Measurements from ENCODE around the gene OSBPL10. TPM values are rescaled to one million over a fixed set of nuclear protein-coding genes. Genes with fewer than 3 reads are reported as not detected.

The OSBPL10 gene
- total and polyA plus RNA-seq, 8 donors, result 1.8 to 37.7 (median 5.9) TPM

GRCh38 chr3:31777092-31777491 is 204.0 kb downstream of the OSBPL10 start:
- intact Hi-C loops (cut with DNase I; ENCODE audit: low total_unique reads), result no loop called here
- no peak for DNase-seq
- WGBS, 5 donors, result 89 to 100% (median 97%) methylated on average over 1 of the region's 1 CpG

GRCh38 chr3:31776016-31776415 is 205.0 kb downstream of the OSBPL10 start:
- TF ChIP-seq POLR2A (IDR thresholded peaks at IDR 0.05), result no peak
- TF ChIP-seq POLR2AphosphoS5 (IDR thresholded peaks at IDR 0.05), result no peak
- no peak for TF ChIP-seq EP300 (IDR thresholded peaks at IDR 0.05)
- TF ChIP-seq CTCF (IDR thresholded peaks at IDR 0.05), result no peak
- no peaks in the 10 kb centered on the region for H3K4me1 ChIP-seq
- peaks cover 0 to 10% (median 2%) of the 10 kb centered on the region in 4 donors for H3K9me3 ChIP-seq
- intact Hi-C loops (cut with DNase I; ENCODE audit: low total_unique reads), result no loop called here
- no peak overlapping the region for H3K27ac ChIP-seq
- DNase-seq, result no peak
- no peaks in the 10 kb centered on the region for H3K27me3 ChIP-seq
- 80 to 88% (median 86%) methylated on average over 4 of the region's 4 CpGs for WGBS, 5 donors
- H3K36me3 ChIP-seq, result no peaks in the 10 kb centered on the region
- H3K4me3 ChIP-seq, result no peak overlapping the region

More at GRCh38 chr3:31777092-31777491, 204.0 kb downstream of the OSBPL10 start:
- Histone ChIP-seq H3K4me3 (no peak overlapping the region), H3K27me3 (no peaks in the 10 kb centered on the region), H3K36me3 (no peaks in the 10 kb centered on the region), H3K27ac (no peak overlapping the region), H3K9me3 (peaks cover 0 to 10% (median 2%) of the 10 kb centered on the region in 4 donors), H3K4me1 (no peaks in the 10 kb centered on the region)
- TF ChIP-seq EP300 (IDR thresholded peaks at IDR 0.05), result no peak
- TF ChIP-seq CTCF (IDR thresholded peaks at IDR 0.05), result no peak
- no peak for TF ChIP-seq POLR2AphosphoS5 (IDR thresholded peaks at IDR 0.05)
- TF ChIP-seq POLR2A (IDR thresholded peaks at IDR 0.05), result no peak

GRCh38 chr3:31775383-31775782 is 205.7 kb downstream of the OSBPL10 start:
- DNase-seq, result no peak
- no peak overlapping the region for H3K4me3 ChIP-seq
- TF ChIP-seq POLR2AphosphoS5 (IDR thresholded peaks at IDR 0.05) (no peak), EP300 (IDR thresholded peaks at IDR 0.05) (no peak), POLR2A (IDR thresholded peaks at IDR 0.05) (no peak), CTCF (IDR thresholded peaks at IDR 0.05) (no peak)
- no peaks in the 10 kb centered on the region for H3K36me3 ChIP-seq
- no peaks in the 10 kb centered on the region for H3K4me1 ChIP-seq
- H3K27ac ChIP-seq, result no peak overlapping the region
- H3K9me3 ChIP-seq, result peaks cover 0 to 10% (median 2%) of the 10 kb centered on the region in 4 donors
- H3K27me3 ChIP-seq, result no peaks in the 10 kb centered on the region
- intact Hi-C loops (cut with DNase I; ENCODE audit: low total_unique reads), result no loop called here
- WGBS, 5 donors, result 92 to 98% (median 95%) methylated on average over 4 of the region's 4 CpGs

GRCh38 chr3:31772758-31773473 is 208.1 kb downstream of the OSBPL10 start:
- no peak for TF ChIP-seq EP300 (IDR thresholded peaks at IDR 0.05)
- TF ChIP-seq CTCF (IDR thresholded peaks at IDR 0.05), result no peak
- TF ChIP-seq POLR2AphosphoS5 (IDR thresholded peaks at IDR 0.05), result no peak
- no peak for TF ChIP-seq POLR2A (IDR thresholded peaks at IDR 0.05)
- 69 to 78% (median 74%) methylated on average over 7 of the region's 7 CpGs for WGBS, 5 donors
- peaks cover 0 to 10% (median 0%) of the 10 kb centered on the region in 4 donors for H3K4me1 ChIP-seq
- H3K9me3 ChIP-seq, result no peaks in the 10 kb centered on the region
- intact Hi-C loops (cut with DNase I; ENCODE audit: low total_unique reads), result no loop called here
- H3K4me3 ChIP-seq, result no peak overlapping the region
- H3K27me3 ChIP-seq, result no peaks in the 10 kb centered on the region
- no peaks in the 10 kb centered on the region for H3K36me3 ChIP-seq
- no peak for DNase-seq
- H3K27ac ChIP-seq, result no peak overlapping the region

Data from stomach (tissue), 9 donors.